ENCODE results near the gene PHF21B.

Gene PHF21B

DNA sequence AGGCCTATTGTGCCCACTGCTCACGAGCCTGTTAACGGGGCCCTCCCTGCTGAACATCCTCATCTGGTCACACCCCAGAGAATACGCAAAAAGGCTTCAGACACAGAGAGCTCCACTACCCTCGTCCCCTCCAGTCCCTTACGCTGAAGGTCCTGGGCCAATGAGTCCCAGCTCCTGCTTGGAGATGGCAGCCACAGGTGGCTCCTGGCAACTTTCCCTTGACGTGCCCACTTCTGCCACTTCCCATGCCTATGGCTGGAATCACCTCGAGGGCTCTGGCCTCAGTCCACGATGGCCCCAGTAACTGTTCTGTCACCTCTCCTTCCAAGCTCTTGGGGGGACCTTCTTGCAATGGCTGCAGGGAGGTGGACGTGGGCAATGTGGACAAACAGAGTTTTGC lies 12.7 kb downstream of the PHF21B start:
- no peak overlapping the region for H2BK15ac ChIP-seq (ENCODE audit: low read length)
- no peak overlapping the region for H3K4me3 ChIP-seq (ENCODE audit: low read length in 2 of 2)
- peaks cover 0 to 16% of the 10 kb centered on the region in 2 donors for H3K4me1 ChIP-seq (ENCODE audit: control insufficient read depth in 2 of 2, insufficient read depth in 1 of 2, low read depth in 1 of 2, low read length in 2 of 2)
- no peak overlapping the region for H4K8ac ChIP-seq (ENCODE audit: low read depth, low read length)
- H3K14ac ChIP-seq (ENCODE audit: low read length), result peak overlapping the region; percentile 92
- no peak overlapping the region for H2BK120ac ChIP-seq (ENCODE audit: low read depth, low read length)
- H2BK12ac ChIP-seq (ENCODE audit: low read length), result no peak overlapping the region
- peak overlapping the region; percentile 46 for H2BK5ac ChIP-seq (ENCODE audit: low read length)
- no peak overlapping the region for H3K18ac ChIP-seq (ENCODE audit: low read length)
- DNase-seq (ENCODE audit: low spot score), result no peak
- peak overlapping the region; percentile 63 for H3K9ac ChIP-seq (ENCODE audit: low read depth, low read length, poor library complexity)
- no peak overlapping the region for H4K91ac ChIP-seq (ENCODE audit: low read depth, low read length, poor library complexity)
- no peak overlapping the region for H3K27ac ChIP-seq (replicated peaks; ENCODE audit: low read length)
- peaks cover 25 to 93% of the 10 kb centered on the region in 2 donors for H3K36me3 ChIP-seq (replicated peaks in 1 of 2; ENCODE audit: control insufficient read depth in 2 of 2, insufficient read depth in 2 of 2, low read length in 2 of 2)
- H3K9me3 ChIP-seq (replicated peaks in 1 of 2; ENCODE audit: control insufficient read depth in 2 of 2, insufficient read depth in 1 of 2, low read depth in 1 of 2, low read length in 2 of 2), result peaks cover 0 to 7% of the 10 kb centered on the region in 2 donors
- H3K79me1 ChIP-seq (ENCODE audit: low read depth, low read length), result peaks cover 43% of the 10 kb centered on the region
- no peaks in the 10 kb centered on the region for H3K27me3 ChIP-seq (ENCODE audit: control insufficient read depth in 3 of 3, insufficient read depth in 3 of 3, low read depth in 1 of 3, low read length in 3 of 3)
- no peak overlapping the region for H3K4me2 ChIP-seq (ENCODE audit: insufficient read depth, low read length, poor library complexity, severe bottlenecking)
- H2AFZ ChIP-seq (ENCODE audit: low read length), result no peak overlapping the region
- no peak overlapping the region for H3K4ac ChIP-seq (ENCODE audit: low read length)
- peak overlapping the region; percentile 67 for H2AK5ac ChIP-seq (ENCODE audit: low read depth, low read length)
- WGBS, 2 donors (ENCODE audit: extremely low coverage in 2 of 2, insufficient read length in 2 of 2, insufficient replicate concordance in 1 of 2), result no CpG with 5 or more reads among the region's 9 CpGs
- H3K23ac ChIP-seq (ENCODE audit: low read depth, low read length, poor library complexity), result peak overlapping the region; percentile 95

GRCh38 chr22:44996648-44997047 lies 13.2 kb downstream of the PHF21B start:
- peak overlapping the region; percentile 99 for H4K91ac ChIP-seq (ENCODE audit: low read depth, low read length, poor library complexity)
- peak overlapping the region; percentile 46 for H2BK12ac ChIP-seq (ENCODE audit: low read length)
- DNase-seq (ENCODE audit: low spot score), result no peak
- no peak overlapping the region for H2BK120ac ChIP-seq (ENCODE audit: low read depth, low read length)
- H3K27ac ChIP-seq (replicated peaks; ENCODE audit: low read length), result peak overlapping the region; percentile 15
- H3K18ac ChIP-seq (ENCODE audit: low read length), result peak overlapping the region; percentile 44
- peak overlapping the region; percentile 67 for H2AK5ac ChIP-seq (ENCODE audit: low read depth, low read length)
- H3K4me1 ChIP-seq (ENCODE audit: control insufficient read depth in 2 of 2, insufficient read depth in 1 of 2, low read depth in 1 of 2, low read length in 2 of 2), result peaks cover 0 to 16% of the 10 kb centered on the region in 2 donors
- H3K79me1 ChIP-seq (ENCODE audit: low read depth, low read length), result peaks cover 43% of the 10 kb centered on the region
- peak overlapping the region; percentile 63 for H3K9ac ChIP-seq (ENCODE audit: low read depth, low read length, poor library complexity)
- no CpG with 5 or more reads among the region's 16 CpGs for WGBS, 2 donors (ENCODE audit: extremely low coverage in 2 of 2, insufficient read length in 2 of 2, insufficient replicate concordance in 1 of 2)
- H2AFZ ChIP-seq (ENCODE audit: low read length), result no peak overlapping the region
- H3K36me3 ChIP-seq (replicated peaks in 1 of 2; ENCODE audit: control insufficient read depth in 2 of 2, insufficient read depth in 2 of 2, low read length in 2 of 2), result peaks cover 25 to 93% of the 10 kb centered on the region in 2 donors
- H3K14ac ChIP-seq (ENCODE audit: low read length), result peak overlapping the region; percentile 92
- peak overlapping the region in 1 of 2 donors; percentile 9 for H3K4me3 ChIP-seq (ENCODE audit: low read length in 2 of 2)
- H2BK15ac ChIP-seq (ENCODE audit: low read length), result no peak overlapping the region
- peaks cover 0 to 7% of the 10 kb centered on the region in 2 donors for H3K9me3 ChIP-seq (replicated peaks in 1 of 2; ENCODE audit: control insufficient read depth in 2 of 2, insufficient read depth in 1 of 2, low read depth in 1 of 2, low read length in 2 of 2)
- H3K4ac ChIP-seq (ENCODE audit: low read length), result no peak overlapping the region
- H2BK5ac ChIP-seq (ENCODE audit: low read length), result peak overlapping the region; percentile 46
- H3K23ac ChIP-seq (ENCODE audit: low read depth, low read length, poor library complexity), result peak overlapping the region; percentile 95
- H3K4me2 ChIP-seq (ENCODE audit: insufficient read depth, low read length, poor library complexity, severe bottlenecking), result no peak overlapping the region
- no peaks in the 10 kb centered on the region for H3K27me3 ChIP-seq (ENCODE audit: control insufficient read depth in 3 of 3, insufficient read depth in 3 of 3, low read depth in 1 of 3, low read length in 3 of 3)
- peak overlapping the region; percentile 67 for H4K8ac ChIP-seq (ENCODE audit: low read depth, low read length)

- Histone ChIP-seq H3K23ac (ENCODE audit: low read depth, low read length, poor library complexity) (no peak overlapping the region), H3K9me3 (replicated peaks in 1 of 2; ENCODE audit: control insufficient read depth in 2 of 2, insufficient read depth in 1 of 2, low read depth in 1 of 2, low read length in 2 of 2) (peaks cover 0 to 5% of the 10 kb centered on the region in 2 donors), H3K4me2 (ENCODE audit: insufficient read depth, low read length, poor library complexity, severe bottlenecking) (no peak overlapping the region), H2BK15ac (ENCODE audit: low read length) (no peak overlapping the region), H3K4me3 (ENCODE audit: low read length in 2 of 2) (no peak overlapping the region), H3K4ac (ENCODE audit: low read length) (no peak overlapping the region), H3K27ac (replicated peaks; ENCODE audit: low read length) (no peak overlapping the region), H2BK5ac (ENCODE audit: low read length) (peak overlapping the region; percentile 46), H3K79me1 (ENCODE audit: low read depth, low read length) (peaks cover 41% of the 10 kb centered on the region), H2AFZ (ENCODE audit: low read length) (no peak overlapping the region), H3K14ac (ENCODE audit: low read length) (no peak overlapping the region), H2BK120ac (ENCODE audit: low read depth, low read length) (no peak overlapping the region), H4K91ac (ENCODE audit: low read depth, low read length, poor library complexity) (no peak overlapping the region), H3K4me1 (ENCODE audit: control insufficient read depth in 2 of 2, insufficient read depth in 1 of 2, low read depth in 1 of 2, low read length in 2 of 2) (peaks cover 0 to 16% of the 10 kb centered on the region in 2 donors), H3K18ac (ENCODE audit: low read length) (peak overlapping the region; percentile 19), H4K8ac (ENCODE audit: low read depth, low read length) (no peak overlapping the region), H2BK12ac (ENCODE audit: low read length) (no peak overlapping the region), H3K36me3 (replicated peaks in 1 of 2; ENCODE audit: control insufficient read depth in 2 of 2, insufficient read depth in 2 of 2, low read length in 2 of 2) (peaks cover 21 to 93% of the 10 kb centered on the region in 2 donors), H3K9ac (ENCODE audit: low read depth, low read length, poor library complexity) (no peak overlapping the region), H3K27me3 (ENCODE audit: control insufficient read depth in 3 of 3, insufficient read depth in 3 of 3, low read depth in 1 of 3, low read length in 3 of 3) (no peaks in the 10 kb centered on the region), H2AK5ac (ENCODE audit: low read depth, low read length) (no peak overlapping the region)
- DNase-seq (ENCODE audit: low spot score), result no peak
- no CpG with 5 or more reads among the region's 9 CpGs for WGBS, 2 donors (ENCODE audit: extremely low coverage in 2 of 2, insufficient read length in 2 of 2, insufficient replicate concordance in 1 of 2)
These were observed 13.7 kb downstream of the PHF21B start for GRCh38 chr22:44996120-44996519.

GRCh38 chr22:44995715-44996114 lies 14.1 kb downstream of the PHF21B start:
- Histone ChIP-seq H2AK5ac (ENCODE audit: low read depth, low read length) (no peak overlapping the region), H3K9me3 (replicated peaks in 1 of 2; ENCODE audit: control insufficient read depth in 2 of 2, insufficient read depth in 1 of 2, low read depth in 1 of 2, low read length in 2 of 2) (peaks cover 0 to 3% of the 10 kb centered on the region in 2 donors), H3K4me3 (ENCODE audit: low read length in 2 of 2) (no peak overlapping the region), H2BK120ac (ENCODE audit: low read depth, low read length) (no peak overlapping the region), H2BK12ac (ENCODE audit: low read length) (no peak overlapping the region), H4K91ac (ENCODE audit: low read depth, low read length, poor library complexity) (no peak overlapping the region), H3K14ac (ENCODE audit: low read length) (no peak overlapping the region), H2BK5ac (ENCODE audit: low read length) (no peak overlapping the region), H3K18ac (ENCODE audit: low read length) (peak overlapping the region; percentile 67), H3K79me1 (ENCODE audit: low read depth, low read length) (peaks cover 38% of the 10 kb centered on the region), H3K9ac (ENCODE audit: low read depth, low read length, poor library complexity) (no peak overlapping the region), H3K27me3 (ENCODE audit: control insufficient read depth in 3 of 3, insufficient read depth in 3 of 3, low read depth in 1 of 3, low read length in 3 of 3) (no peaks in the 10 kb centered on the region), H2BK15ac (ENCODE audit: low read length) (no peak overlapping the region), H3K36me3 (replicated peaks in 1 of 2; ENCODE audit: control insufficient read depth in 2 of 2, insufficient read depth in 2 of 2, low read length in 2 of 2) (peaks cover 17 to 93% of the 10 kb centered on the region in 2 donors), H3K4me2 (ENCODE audit: insufficient read depth, low read length, poor library complexity, severe bottlenecking) (no peak overlapping the region), H3K4me1 (ENCODE audit: control insufficient read depth in 2 of 2, insufficient read depth in 1 of 2, low read depth in 1 of 2, low read length in 2 of 2) (peaks cover 0 to 16% of the 10 kb centered on the region in 2 donors), H3K23ac (ENCODE audit: low read depth, low read length, poor library complexity) (no peak overlapping the region), H2AFZ (ENCODE audit: low read length) (no peak overlapping the region), H4K8ac (ENCODE audit: low read depth, low read length) (no peak overlapping the region), H3K27ac (replicated peaks; ENCODE audit: low read length) (no peak overlapping the region), H3K4ac (ENCODE audit: low read length) (no peak overlapping the region)
- no CpG with 5 or more reads among the region's 14 CpGs for WGBS, 2 donors (ENCODE audit: extremely low coverage in 2 of 2, insufficient read length in 2 of 2, insufficient replicate concordance in 1 of 2)
- DNase-seq (ENCODE audit: low spot score), result no peak
